NB4 (cell line): Measurements from ENCODE around the gene MAN2A1.

Experiments
- CTCF ChIP-seq: IDR thresholded peaks from one replicate; pipeline ENCODE4 v1.5.1; 2012; ENCODE audit warnings: low read depth, low read length
- POLR2A ChIP-seq: IDR thresholded peaks from 2 replicates; pipeline ENCODE4 v1.6.1; 2011; ENCODE audit warnings: mild to moderate bottlenecking; ENCODE audit not compliant: insufficient read length; ENCODE audit errors: extremely low read depth
- TF ChIP-seq, protein P1 (sequence below): IDR thresholded peaks from 2 replicates; pipeline ENCODE4 v1.6.1; 2011; ENCODE audit warnings: low read depth, low read length

GRCh38 chr5:109709225-109709624, 19.5 kb downstream of the MAN2A1 start:
- TF ChIP-seq CTCF = no peak
- TF ChIP-seq POLR2A = no peak
- TF ChIP-seq, protein P1, sequence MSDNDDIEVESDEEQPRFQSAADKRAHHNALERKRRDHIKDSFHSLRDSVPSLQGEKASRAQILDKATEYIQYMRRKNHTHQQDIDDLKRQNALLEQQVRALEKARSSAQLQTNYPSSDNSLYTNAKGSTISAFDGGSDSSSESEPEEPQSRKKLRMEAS = no peak
